Smooth muscle cell of the coronary artery (primary cell): ENCODE measurements around the gene CKAP2L. TPM values are rescaled to one million over a fixed set of nuclear protein-coding genes. Genes with fewer than 3 reads are reported as not detected.

ENCODE experiments used
- total RNA-seq: library from RNA; depleted of rRNA; stranded (reverse); fragments of >200 nt; gene quantifications from 2 replicates; pipeline ENCODE4 v1.2.3, GENCODE V29; 2014; ENCODE audit warnings: low replicate concordance

The CKAP2L gene
- total RNA-seq: 0.94 and 2.1 TPM in 2 replicates

GRCh38 chr2:112764071-112765044 is at the start of gene CKAP2L:
TSS of gene CKAP2L (minus strand) at chr2:112764609. CDS start at chr2:112764598, 11 bp downstream.

GRCh38 chr2:112784199-112785189 is 20.1 kb upstream of the CKAP2L start, which contains the start of gene IL1A:
TSS of gene IL1A (minus strand) at chr2:112784493. CDS start at chr2:112783770, 723 bp downstream.

DNA sequence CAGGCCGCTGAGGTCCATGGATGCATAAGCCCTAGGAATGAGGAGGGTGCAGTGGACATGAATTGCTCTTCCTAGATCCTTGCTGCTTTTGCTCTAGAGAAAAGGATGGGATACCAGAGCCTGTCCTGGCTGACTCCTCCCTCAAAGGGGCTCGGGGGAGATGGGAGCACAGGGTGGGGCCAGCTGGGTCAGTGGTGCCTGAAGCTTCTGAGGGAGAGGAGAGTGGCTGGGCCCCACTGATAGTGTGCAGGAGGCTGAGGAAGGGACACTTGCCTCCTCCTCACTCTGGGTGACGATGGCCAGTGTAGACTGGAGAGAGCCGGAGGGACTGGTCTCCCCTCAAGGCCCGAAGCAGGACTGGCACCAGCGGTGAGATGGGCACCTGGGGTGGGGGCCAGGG is 43.6 kb downstream of the CKAP2L start, which contains the start of gene NT5DC4:
TSS of gene NT5DC4 (plus strand) at position 236 of the 400 bp plus-strand sequence. CDS start at position 296, 60 bp downstream.

Other genes with a start within 250 kb of the CKAP2L start
- 11.9 and 13.5 TPM in 2 replicates for gene POLR1B, start 222.1 kb downstream of the CKAP2L start, total RNA-seq
- 13.2 and 21.2 TPM in 2 replicates for gene CHCHD5, start 180.0 kb downstream of the CKAP2L start, total RNA-seq
- 27.4 and 82.2 TPM in 2 replicates for gene SLC20A1, start 118.7 kb downstream of the CKAP2L start, total RNA-seq
- not detected in 2 replicates for gene NT5DC4, start 43.6 kb downstream of the CKAP2L start, total RNA-seq
- gene IL1A, start 19.9 kb upstream of the CKAP2L start, total RNA-seq: 4.1 TPM in 1 of 2 replicates, not detected in the other
- 0.82 and 60.4 TPM in 2 replicates for gene IL1B, start 72.2 kb upstream of the CKAP2L start, total RNA-seq
- gene IL37, start 146.6 kb upstream of the CKAP2L start, total RNA-seq: not detected in 2 replicates
- gene IL36G, start 213.4 kb upstream of the CKAP2L start, total RNA-seq: not detected in 2 replicates
- gene IL36A, start 240.8 kb upstream of the CKAP2L start, total RNA-seq: not detected in 2 replicates